HG02981 (cell line): Measurements from ENCODE around the gene MAGI3.
"Not testable (repeated sequence)": the region's sequence is repeated elsewhere in the genome, so short reads cannot be mapped to it uniquely, and the experiment has no call there.

ENCODE experiments used
- ATAC-seq: cut with Tn5 transposase; IDR thresholded peaks from one replicate; pipeline ENCODE4 v1.9.1; 2021; ENCODE audit warnings: mild to moderate bottlenecking, moderate library complexity; ENCODE audit not compliant: unreplicated experiment

Gene MAGI3

DNA sequence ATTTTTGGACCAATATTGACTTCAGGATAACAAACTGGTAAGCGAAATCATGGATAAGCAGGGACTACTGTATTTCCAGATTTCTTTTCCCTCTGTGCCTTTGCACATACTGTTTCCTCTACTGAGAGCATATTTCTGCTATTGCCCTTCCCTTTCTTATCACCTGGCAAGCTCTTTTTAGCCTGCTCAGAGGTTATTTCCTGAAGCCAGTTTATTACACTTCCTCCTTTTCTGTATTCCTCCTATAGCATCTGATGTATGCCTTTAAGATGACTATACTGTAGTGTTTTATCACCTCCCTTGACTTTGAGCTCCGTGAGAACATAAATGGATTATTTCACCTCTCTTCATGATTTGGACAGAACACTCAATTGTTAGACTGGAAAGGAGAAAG is 49.0 kb downstream of the MAGI3 start:
- no peak for ATAC-seq

DNA sequence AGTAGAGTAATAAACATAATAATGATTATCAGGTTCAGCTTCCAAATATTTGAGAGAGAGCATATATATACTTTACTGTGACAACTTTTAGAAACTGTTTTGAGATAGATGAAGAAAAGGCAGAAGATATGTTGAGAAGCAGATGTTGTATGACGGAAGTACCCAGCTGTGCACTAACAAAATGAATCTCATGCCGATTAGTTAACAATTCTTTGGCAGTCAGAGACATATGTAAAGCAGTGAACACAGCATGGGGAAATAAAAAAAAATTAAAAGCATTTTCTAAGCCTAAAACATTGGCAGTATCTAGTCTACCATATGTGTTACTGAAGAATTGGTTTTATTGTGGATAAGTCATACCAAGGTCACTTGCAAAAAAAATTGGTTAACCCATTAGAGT is 51.8 kb downstream of the MAGI3 start:
- no peak for ATAC-seq

DNA sequence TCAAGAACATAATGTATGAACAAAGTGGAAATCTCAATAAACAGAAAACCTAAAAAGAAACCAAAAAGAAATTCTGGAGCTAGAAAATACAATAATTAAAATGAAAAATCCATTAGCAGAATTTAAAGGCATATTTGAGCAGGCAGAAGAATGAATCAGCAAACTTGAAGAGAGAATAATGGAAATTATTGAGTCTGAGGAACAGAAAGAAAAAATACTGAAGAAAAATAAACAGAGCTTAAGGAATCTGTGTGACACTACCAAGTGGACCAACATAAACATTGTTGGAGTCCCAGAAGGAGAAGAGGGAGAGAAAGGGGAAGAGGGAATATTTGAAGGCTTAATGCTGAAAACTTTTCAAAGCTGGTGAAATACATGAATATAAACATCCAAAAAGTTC is 54.5 kb downstream of the MAGI3 start:
- ATAC-seq: no peak

DNA sequence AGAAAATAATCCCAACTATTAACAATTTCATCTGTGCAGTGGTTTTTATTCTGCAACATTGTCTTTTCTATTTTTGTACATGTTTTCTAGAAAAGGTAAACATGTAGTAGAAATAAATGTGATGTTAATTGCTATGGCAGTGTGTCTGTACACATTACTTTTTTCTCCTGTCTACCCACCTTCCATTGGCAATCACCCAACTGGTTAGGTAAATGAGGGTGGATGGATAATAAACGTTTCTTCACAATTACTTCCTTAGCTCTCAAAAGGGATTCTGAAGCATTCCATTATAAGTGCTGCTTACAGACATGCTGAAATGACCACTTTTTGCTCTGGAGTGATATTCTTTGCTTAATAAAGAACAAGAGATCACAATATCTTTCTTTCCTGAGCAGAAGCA is 61.4 kb downstream of the MAGI3 start:
- no peak for ATAC-seq

- no peak for ATAC-seq
Measured at GRCh38 chr1:113452921-113453770, 62.8 kb downstream of the MAGI3 start.

DNA sequence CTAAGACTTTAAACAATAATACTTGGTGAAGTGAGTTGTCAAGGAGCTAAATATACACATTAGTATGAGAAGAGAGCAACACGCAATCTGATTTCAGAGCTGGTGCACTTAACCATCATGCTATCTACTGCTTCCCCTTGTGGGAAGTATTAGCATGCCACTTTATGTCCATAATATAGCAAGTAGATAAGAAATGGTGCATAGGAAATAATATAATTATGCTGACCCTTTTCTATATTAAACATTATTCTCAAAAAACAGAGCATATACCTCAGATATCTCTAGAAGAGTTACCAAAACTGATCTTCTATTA is 63.4 kb downstream of the MAGI3 start:
- no peak for ATAC-seq

DNA sequence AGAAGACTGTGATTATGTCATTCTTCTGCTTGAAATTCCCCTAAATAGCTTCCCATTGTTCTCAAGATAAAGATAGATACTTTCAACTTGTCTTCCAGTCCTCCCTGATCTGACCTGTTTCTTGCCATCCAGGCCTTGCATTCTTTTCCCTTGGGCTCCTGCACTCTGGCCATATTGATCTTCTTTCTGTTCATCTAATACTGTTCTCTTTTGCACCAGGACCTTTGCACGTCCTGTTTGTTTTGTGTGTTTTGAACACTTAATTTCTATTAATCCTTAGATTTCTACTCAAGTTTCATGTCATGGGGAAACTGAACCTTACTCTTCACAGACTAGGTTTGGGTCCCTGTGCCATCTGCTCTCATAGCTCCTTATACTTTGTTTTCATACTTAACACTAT is 65.1 kb downstream of the MAGI3 start:
- ATAC-seq: no peak

- ATAC-seq: no peak
Measured at GRCh38 chr1:113456967-113457366, 66.7 kb downstream of the MAGI3 start.

DNA sequence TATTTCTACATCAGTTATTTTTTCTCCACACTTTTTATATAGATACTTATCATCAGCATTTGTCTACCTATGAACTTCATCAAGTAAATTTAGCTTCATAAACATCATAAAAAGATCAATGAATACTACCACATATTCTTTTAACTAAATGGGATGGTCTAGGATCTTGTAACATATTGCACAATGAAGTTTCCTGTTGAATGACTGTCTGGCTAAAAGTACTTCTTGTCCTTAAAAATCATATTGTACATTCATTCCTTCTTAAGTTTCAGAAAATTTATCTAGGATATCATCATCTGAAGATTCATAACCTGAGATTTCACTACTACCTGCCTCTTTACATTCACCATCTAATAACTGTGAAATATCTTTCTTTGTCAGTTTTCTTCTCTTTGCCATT is 69.0 kb downstream of the MAGI3 start:
- no peak for ATAC-seq

DNA sequence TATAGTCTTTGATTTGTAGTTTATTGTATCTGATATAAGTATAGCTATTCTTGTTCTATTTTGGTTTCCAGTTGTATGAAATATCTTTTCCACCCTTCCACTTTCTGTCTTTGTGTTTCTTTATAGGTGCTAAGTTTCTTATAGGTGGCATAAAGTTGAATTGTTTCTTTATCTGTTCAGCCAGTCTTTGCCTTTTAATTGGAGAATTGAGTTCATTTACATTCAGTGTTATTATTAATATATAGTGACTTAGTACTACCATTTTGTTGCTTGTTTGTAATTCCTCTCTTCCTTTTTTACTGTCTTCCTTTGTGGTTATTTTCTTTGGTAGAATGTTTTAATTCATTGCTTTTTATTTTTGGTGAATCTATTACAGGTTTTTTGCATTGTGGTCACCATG is 77.7 kb downstream of the MAGI3 start:
- no peak for ATAC-seq

- ATAC-seq: not testable (repeated sequence)
Measured at GRCh38 chr1:113478427-113479195, 88.3 kb downstream of the MAGI3 start.

DNA sequence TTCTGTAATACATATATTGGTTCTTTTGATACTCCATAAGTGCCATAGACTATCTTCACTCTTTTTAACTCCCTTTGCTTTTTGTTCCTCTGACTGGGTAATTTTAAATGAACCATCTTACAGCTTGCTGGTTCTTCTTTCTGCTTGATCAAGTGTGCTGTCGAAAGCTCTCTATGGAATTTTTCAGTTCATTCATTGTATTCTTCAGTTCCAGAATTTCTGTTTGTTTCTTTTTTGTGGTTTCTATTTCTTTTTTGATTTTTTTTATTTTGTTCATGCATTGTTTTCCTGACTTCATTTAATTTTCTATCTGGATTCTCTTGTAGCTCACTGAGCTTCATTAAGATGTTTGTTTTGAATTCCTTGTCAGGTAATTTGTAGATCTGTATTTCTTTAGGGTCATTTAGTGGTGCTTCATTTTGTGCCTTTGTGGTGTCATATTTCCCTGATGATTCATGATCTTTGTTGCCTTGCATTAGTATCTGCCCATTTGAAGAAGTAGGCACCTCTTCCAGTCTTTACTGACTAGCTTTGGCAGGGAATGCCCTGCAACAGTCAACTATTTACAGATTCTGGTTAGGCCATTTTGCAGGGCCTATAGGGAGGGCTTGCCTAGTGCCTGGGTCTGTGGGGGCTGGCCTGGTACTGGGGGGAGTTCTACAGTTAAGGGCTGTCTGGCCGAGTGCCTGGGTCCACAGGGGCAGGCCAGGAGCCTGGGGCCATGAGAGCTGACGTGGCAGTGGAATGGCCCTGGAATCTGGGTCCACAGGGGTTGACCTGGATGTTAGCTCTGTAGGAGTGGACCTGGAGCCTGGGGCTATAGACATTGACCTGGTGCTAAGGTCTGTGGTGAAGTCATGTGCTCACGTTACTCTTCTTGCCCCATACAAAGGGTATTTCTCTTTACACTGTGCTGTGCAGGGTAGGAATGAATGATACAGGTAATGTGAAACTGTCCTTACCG is 89.7 kb downstream of the MAGI3 start:
- no peak for ATAC-seq

GRCh38 chr1:113485131-113485530 is 94.8 kb downstream of the MAGI3 start:
- not testable (repeated sequence) for ATAC-seq

- no peak for ATAC-seq
Measured at GRCh38 chr1:113488576-113489177, 98.4 kb downstream of the MAGI3 start.

DNA sequence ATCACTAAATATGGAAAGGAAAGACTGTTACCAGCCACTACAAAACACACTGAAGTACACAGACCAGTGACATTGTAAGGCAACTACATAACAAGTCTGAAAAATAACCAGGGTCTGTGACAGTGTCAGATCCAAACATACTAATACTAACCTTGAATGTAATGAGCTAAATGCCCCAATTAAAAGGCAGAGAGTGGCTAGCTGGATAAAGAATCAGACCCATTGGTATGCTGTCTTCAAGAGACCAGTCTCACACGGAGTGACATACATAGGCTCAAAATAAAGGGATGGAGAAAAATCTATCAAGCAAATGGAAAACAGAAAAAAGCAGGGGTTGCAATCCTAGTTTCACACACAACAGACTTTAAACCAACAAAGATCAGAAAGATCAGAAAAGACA is 100.1 kb downstream of the MAGI3 start:
- ATAC-seq: no peak

DNA sequence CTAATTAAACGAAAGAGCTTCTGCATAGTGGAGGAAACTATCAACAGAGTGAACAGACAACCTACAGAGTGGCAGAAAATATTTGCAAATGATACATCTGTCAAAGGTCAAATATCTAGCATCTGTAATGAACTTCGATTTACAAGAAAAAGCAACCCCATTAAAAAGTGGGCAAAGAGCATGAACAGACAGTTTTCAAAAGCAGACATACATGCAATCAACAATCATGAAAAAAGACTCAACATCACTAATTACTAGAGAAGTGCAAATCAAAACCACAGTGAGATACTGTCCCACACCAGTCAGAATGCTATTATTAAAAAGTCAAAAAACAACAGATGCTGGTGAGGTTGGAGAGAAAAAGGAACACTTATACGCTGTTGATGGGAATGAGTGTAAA is 103.2 kb downstream of the MAGI3 start:
- no peak for ATAC-seq

GRCh38 chr1:113505357-113505756 is 115.0 kb downstream of the MAGI3 start:
- ATAC-seq: no peak

DNA sequence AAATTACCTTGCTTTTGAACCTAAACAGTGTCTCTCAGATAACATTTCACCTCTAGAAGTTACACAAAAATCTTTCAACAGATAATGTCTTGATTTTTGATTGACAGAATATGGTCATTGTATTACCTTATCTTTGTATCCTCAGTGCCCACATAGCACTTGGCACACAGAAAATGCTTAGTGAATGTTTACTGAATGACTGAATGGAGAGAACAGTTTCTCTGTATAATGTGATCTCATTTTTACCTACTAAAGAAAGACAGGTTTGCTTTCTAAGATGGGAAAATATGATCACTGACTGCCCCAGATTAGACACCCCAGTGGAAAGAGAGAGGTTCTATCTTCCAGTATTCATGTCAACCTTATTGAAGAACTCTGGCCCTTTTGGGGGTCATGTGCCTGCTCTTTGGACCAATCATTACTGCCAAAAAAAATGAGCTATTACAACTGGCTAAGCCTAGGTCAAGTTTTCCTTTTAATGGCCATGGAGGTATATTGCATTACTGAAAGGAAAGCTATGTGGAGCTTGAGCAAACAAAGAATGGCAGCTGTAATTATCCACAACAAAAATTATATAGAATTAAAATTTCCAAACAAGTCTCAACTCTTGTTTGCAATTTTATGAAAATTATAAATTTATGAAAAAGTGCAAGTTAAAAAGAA is 117.4 kb downstream of the MAGI3 start:
- ATAC-seq: no peak

GRCh38 chr1:113508364-113509164 is 118.2 kb downstream of the MAGI3 start:
- no peak for ATAC-seq

DNA sequence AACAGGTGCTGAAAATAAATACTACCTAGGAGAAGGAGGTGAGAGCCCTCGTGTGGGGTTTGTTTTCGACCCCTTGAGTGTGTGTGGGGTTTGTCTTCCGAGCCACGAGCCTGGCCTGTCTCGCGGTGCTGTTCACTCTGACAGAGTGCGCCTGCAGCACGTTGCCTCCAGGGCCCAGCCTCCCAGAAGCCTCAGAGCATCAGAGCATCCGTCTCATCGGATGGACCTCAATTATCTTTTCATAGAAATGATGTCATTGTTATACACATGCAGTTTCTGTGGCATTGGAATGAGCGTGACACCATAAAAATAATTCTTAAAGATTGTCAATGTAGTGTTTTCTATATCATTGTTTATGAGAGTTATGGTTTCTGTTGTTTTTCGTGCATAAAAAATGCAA is 119.5 kb downstream of the MAGI3 start:
- not testable (repeated sequence) for ATAC-seq
